OCI-LY1 (cell line): ENCODE results near the gene OR6S1.

Source experiments
- CTCF ChIP-seq: fragments of 200-600 bp; sonication (generic), shearing (Covaris generic); IDR thresholded peaks from 2 replicates; pipeline ENCODE4 v1.5.1; 2017; ENCODE audit warnings: mild to moderate bottlenecking, antibody characterized with exemption, low read length, moderate library complexity, mixed read lengths
- EZH2 ChIP-seq: fragments of 200-600 bp; sonication (generic), shearing (Covaris generic); IDR thresholded peaks from 2 replicates; pipeline ENCODE4 v1.8.0; 2017; ENCODE audit warnings: borderline replicate concordance, mixed run types, mild to moderate bottlenecking, antibody characterized with exemption, low read length, moderate library complexity, mixed read lengths

- TF ChIP-seq CTCF (peak; percentile 99), EZH2 (no peak)
Measured at GRCh38 chr14:20609215-20610001, 32.1 kb downstream of the OR6S1 start.
